ENCODE measurements around the gene WDR83.
A peak's percentile ranks its signal among the peaks of the same experiment; 100 is the strongest.
"Not testable (repeated sequence)": the region's sequence is repeated elsewhere in the genome, so short reads cannot be mapped to it uniquely, and the experiment has no call there.

The WDR83 gene

GRCh38 chr19:12681074-12681987, 14.7 kb downstream of the WDR83 start, which contains the start of gene DHPS:
Gene DHPS (minus strand): TSS chr19:12681880. CDS start chr19:12681766, 114 bp downstream.
- DNase-seq (ENCODE audit: low read depth in 2 of 3, low spot score in 1 of 3) = peak; percentile 87 to 93 (median 87)

- DNase-seq (ENCODE audit: low read depth in 2 of 3, low spot score in 1 of 3) = no peak
Observed at GRCh38 chr19:12685831-12686230, 19.2 kb downstream of the WDR83 start.

GRCh38 chr19:12687496-12688196, 21.0 kb downstream of the WDR83 start, which contains the start of gene GNG14:
Gene GNG14 (plus strand): TSS chr19:12687998. CDS start chr19:12688049, 51 bp downstream.
- DNase-seq (ENCODE audit: low read depth in 2 of 3, low spot score in 1 of 3) = no peak

- DNase-seq (ENCODE audit: low read depth in 2 of 3, low spot score in 1 of 3) = no peak
Observed at GRCh38 chr19:12689012-12689411, 22.4 kb downstream of the WDR83 start.

GRCh38 chr19:12689581-12690216, 23.1 kb downstream of the WDR83 start:
- no peak for DNase-seq (ENCODE audit: low read depth in 2 of 3, low spot score in 1 of 3)

DNA sequence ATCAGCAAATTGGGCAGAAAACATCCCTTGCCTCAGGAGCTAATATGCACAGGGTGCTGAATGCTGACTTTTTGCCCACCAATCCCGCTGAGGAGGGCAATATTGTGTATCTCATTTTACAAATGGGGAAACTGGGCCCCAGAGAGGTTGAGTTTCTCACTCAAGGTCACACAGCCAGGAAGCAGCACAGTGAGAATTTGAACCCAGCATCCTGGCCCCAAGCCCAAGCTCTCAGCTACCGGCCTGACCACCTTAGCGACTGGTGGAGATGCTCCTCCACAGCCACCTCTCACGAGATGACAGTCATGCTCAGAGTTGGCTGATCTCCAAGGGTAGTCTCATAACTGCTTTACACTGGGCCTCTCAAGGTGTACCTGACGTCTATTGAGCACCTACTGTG, 26.4 kb downstream of the WDR83 start:
- no peak for DNase-seq (ENCODE audit: low read depth in 2 of 3, low spot score in 1 of 3)

DNA sequence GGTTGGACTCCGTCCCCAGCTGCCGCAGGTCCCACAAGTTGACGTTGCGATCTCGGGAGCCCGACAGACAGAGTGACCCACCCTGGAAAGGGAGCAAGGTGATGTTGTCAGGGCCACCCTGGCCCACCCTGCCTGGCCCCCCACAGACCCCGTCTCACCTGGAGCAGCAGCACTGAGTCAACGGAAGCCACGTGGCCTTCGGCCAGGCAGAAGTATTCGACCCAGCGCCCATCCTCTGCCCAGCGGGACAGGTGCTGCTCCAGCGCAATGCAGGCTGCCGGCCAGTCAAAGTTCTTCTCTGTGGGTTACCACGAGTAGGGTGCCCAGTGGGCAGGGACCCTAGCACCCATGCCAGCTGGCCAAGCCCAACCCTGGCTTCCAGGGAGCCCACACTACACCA, 28.0 kb downstream of the WDR83 start:
- DNase-seq (ENCODE audit: low read depth in 2 of 3, low spot score in 1 of 3) = no peak

DNA sequence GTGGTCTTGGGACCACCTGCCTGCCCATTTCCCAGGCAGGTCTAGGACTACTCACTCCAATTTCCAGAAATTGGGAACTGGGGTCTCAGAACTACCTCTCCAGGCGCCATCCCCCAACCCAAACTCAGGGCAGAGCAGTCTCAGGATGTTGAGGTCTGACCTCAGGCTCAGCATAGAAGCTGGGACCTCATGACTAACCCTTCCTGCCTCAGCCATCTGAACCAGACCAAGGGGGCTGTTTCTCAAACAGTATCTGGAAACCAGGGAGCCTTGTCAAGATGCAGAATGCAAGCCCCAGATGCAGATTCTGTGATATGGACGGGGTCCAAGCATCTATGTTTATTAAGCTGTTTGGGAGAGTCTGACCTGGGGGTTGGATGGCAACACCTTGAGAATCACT, 28.5 kb downstream of the WDR83 start:
- no peak for DNase-seq (ENCODE audit: low read depth in 2 of 3, low spot score in 1 of 3)

DNA sequence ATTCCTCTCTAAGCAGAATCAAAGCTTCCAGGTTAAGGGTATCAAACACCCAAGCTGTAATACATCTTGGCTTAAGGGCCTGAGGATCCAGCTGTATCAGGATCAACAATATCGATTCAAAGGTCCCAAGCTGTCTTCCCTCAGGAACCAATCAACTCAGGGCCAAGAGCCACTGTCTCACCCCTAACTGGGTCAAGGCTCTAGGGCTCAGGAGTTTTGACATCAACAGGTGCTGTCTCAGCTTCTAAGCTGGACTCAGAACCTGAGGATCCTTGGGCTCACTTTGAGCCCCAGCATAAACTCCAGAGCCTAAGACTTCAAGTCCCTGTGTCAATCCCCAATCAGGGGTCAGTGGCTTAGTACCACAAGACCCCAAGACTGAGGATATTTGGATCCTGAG, 28.9 kb downstream of the WDR83 start:
- DNase-seq (ENCODE audit: low read depth in 2 of 3, low spot score in 1 of 3) = no peak

GRCh38 chr19:12695997-12696365, 29.4 kb downstream of the WDR83 start:
- no peak for DNase-seq (ENCODE audit: low read depth in 2 of 3, low spot score in 1 of 3)

DNA sequence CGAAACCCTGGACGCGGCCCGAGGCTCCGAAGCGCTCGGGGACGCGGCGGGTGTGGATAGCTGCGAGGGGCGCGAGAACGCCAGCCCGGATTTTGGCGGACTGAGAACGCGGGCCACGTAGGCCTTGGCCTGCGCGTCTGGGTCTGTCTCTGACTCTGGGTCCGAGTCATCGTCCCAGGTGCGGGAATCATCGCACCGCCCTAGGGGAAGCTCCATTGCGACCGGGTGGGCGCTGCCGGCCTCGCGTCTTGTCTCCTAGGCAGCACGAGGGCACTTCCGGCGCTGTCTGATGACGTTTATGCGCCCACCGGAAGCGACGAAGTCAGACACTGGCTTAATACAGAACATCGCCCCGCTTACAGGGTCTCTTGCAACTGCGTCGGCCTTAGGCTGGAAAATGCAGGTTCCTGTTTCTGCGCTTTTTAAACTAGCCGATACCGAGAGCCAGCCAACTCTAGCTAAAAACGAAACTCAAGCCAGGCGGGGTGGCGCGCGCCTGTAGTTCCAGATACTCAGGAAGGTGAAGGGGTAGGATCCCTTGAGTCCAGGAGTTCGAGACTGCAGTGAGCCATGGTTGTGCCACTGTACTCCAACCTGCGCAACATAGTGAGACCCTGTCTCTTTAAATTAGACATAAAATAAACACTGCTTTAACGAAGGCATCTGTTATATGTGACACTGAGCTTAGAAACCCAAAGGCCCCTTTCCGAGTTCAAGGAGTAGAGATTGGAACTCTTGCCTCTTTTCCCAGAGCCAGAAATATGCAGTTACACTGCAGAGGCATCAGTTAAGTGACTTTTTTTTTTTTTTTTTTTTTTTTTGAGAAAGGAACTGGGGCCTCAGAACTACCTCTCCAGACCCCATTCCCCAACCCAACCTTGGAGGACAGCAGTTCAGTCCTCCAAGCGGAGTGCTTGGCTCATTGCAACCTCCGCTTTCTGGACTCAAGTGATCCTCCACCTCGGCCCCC, 30.0 kb downstream of the WDR83 start, which contains the start of gene FBXW9:
Gene FBXW9 (minus strand): TSS at position 266 of the 970 bp plus-strand sequence. CDS start 50 bp downstream, at position 216.
- DNase-seq (ENCODE audit: low read depth in 2 of 3, low spot score in 1 of 3) = peak; percentile 95 to 99 (median 96)

GRCh38 chr19:12697425-12697824, 30.8 kb downstream of the WDR83 start:
- not testable (repeated sequence) for DNase-seq (ENCODE audit: low read depth in 2 of 3, low spot score in 1 of 3)

GRCh38 chr19:12698138-12698537, 31.5 kb downstream of the WDR83 start:
- DNase-seq (ENCODE audit: low read depth in 2 of 3, low spot score in 1 of 3) = no peak

DNA sequence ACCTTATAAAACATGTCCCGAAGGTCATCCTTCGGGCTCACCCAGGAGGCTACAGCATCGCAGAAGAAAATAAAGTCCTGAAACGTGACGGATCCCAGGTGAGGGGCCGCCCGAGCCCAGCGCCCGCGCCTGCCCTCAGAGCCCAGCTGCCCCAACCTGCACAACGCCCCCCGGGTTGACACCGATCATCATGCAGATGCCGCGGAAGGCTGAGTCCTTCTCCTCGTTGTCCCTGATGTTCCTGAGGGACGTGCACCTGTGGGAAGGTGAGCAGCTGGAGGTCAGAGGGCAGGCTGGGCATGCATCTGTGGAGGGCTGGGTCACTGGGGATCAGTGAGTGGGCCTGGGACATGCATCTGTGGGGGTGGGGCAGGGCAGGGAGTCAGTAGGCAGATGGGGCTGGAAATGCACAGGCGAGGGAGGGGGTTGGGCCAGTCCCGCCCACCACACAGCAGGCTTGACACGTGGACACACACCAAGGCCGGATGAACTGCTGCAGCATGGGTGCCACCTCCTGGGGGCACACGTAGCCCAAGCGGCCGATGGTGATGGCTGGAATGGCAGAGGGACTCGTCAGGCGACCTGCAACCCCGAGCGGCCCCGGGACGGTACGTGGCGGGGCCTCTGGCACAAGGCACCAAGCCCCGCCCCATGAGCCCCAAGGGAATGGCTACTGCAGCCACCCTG, 35.1 kb downstream of the WDR83 start:
- DNase-seq (ENCODE audit: low read depth in 2 of 3, low spot score in 1 of 3) = no peak

- no peak for DNase-seq (ENCODE audit: low read depth in 2 of 3, low spot score in 1 of 3)
Observed at GRCh38 chr19:12703046-12703445, 36.4 kb downstream of the WDR83 start.

GRCh38 chr19:12705169-12705568, 38.6 kb downstream of the WDR83 start:
- DNase-seq (ENCODE audit: low read depth in 2 of 3, low spot score in 1 of 3) = no peak

DNA sequence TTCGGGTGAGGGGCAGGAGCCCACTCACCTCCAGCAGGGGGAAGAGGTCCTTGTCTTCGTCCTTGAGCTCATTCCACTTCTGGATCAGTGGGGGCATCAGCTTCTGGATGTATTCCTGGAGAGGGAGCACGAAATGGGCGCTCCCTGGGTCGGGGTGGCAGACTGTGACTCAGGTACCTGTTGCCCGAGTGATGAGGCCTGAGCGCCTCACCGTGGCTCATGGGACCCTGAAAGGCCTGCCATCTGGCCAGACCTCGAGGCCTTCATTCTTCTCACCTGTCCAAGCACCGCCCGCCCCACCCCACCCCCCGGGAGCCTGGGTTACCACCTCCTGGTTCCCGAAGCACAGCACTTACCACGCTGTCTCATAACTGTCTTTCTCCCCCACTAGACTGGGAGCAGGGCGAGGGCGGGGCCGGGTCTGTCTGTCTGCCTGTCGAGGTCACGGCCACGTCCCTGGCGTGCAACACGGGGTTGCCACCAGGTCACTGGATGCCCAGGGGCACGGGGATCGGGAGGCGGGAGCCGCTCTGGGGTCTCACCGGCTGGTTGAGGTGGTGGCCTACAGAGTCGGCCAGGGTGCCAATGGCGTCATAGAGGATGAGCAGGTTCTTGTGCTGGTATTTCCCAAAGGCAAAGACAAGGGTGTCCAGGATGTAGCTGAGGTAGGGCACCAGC, 39.2 kb downstream of the WDR83 start:
- DNase-seq (ENCODE audit: low read depth in 2 of 3, low spot score in 1 of 3) = no peak

- no peak for DNase-seq (ENCODE audit: low read depth in 2 of 3, low spot score in 1 of 3)
Observed at GRCh38 chr19:12706332-12706718, 39.7 kb downstream of the WDR83 start.

- DNase-seq (ENCODE audit: low read depth in 2 of 3, low spot score in 1 of 3) = no peak
Observed at GRCh38 chr19:12708641-12709040, 42.0 kb downstream of the WDR83 start.

Measured in stimulated activated CD4-positive, alpha-beta T cell treated with anti-CD3 and anti-CD28 coated beads, Interleukin-12 subunit alpha, Interleukin-12 subunit beta, amount 100 ng/mL, for 48 hours (primary cell).